GM19099 (cell line): ENCODE data around the gene TSPAN17.

ENCODE experiments used
- POLR2A ChIP-seq: IDR thresholded peaks from 3 replicates; pipeline ENCODE4 v1.6.1; 2011; ENCODE audit warnings: low read depth; ENCODE audit not compliant: insufficient read length; ENCODE audit errors: extremely low read depth

Gene TSPAN17, protein sequence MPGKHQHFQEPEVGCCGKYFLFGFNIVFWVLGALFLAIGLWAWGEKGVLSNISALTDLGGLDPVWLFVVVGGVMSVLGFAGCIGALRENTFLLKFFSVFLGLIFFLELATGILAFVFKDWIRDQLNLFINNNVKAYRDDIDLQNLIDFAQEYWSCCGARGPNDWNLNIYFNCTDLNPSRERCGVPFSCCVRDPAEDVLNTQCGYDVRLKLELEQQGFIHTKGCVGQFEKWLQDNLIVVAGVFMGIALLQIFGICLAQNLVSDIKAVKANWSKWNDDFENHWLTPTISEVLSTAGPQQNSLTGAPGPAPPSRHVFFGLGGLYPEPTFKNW

DNA sequence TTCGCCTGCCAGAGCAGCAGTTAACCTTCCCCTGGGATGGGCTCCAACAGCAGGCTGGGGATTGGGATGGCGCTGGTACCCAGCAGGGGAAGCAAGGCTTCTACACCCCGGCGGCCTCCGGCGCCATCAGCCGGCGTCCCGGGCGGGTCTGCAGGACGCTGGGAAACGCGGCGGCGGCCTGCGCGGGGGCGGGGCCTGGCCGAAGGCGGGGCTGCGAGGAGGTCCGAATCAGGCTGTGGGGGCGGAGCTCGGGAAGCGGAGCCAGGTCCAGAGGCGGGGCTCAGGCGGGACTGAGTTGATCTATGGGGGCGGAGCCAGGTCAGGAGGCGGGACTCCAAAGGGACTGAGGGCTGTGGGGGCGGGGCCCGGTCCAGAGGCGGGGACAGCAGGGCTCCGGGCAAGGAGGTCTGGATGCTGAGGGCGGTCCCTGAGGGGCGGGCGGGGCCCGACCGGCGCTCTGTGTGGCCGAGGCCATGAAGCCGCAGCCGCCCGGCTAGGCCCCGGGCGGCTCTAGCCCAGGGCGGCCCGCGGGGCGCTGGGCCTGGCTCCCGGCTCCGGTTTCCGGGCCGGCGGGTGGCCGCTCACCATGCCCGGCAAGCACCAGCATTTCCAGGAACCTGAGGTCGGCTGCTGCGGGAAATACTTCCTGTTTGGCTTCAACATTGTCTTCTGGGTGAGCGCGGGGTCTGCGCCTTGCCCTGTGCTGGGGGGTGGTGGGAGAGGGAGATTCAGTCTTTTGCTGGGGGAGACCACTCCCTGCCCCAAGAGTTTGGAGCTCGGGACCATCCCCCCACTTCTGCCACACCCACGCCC lies at the start of gene TSPAN17:
TSS of gene TSPAN17 (plus strand) at position 455 of the 813 bp plus-strand sequence. CDS start at position 587, 132 bp downstream.
- peak; percentile 96 for TF ChIP-seq POLR2A

DNA sequence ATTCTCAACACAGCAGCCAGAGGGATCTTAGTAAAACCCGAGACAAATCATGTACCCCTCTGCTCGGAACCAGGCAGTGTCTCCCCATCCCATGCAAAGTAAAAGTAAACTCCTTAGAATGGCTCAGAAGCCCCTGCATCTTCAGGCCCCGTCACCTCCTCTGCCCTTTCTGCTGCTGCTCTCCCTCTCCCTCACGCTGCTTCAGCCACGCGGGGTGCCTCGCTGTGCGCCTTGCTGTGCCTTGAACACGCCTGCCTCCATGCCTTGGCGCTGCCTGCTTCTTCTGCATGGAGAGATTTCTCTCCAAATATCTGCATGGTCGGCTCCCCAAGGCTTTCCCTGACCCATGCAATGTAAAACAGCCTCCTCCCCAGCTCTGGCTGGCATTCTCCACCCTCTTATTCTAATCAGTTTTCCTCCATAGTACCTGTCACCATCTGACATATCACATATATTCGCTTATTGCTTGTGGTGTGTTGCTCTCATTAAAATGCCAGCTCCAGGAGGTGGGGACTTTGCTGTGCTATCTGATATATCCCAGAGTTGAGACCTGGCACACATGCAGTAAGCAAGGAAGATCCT lies 45.3 kb upstream of the TSPAN17 start:
- TF ChIP-seq POLR2A: no peak

DNA sequence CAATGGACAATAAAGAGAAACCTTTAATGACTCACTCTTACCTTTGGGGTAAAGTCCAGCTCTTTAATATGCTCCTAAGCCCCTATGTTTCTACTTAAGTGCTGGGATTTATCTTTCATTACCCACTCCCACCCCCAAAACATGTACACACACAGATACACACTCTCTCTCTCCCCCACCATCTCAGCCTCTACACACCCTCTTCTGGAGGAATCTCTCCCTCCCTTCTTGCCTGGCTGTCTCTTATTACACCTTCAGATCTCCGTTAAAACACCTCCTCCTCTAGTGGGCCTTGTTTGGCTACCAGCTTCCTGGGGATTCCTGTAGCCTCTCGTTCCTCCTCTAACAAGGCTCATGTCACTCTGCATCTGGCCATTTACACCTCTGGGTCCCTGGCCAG lies 44.2 kb upstream of the TSPAN17 start:
- no peak for TF ChIP-seq POLR2A

DNA sequence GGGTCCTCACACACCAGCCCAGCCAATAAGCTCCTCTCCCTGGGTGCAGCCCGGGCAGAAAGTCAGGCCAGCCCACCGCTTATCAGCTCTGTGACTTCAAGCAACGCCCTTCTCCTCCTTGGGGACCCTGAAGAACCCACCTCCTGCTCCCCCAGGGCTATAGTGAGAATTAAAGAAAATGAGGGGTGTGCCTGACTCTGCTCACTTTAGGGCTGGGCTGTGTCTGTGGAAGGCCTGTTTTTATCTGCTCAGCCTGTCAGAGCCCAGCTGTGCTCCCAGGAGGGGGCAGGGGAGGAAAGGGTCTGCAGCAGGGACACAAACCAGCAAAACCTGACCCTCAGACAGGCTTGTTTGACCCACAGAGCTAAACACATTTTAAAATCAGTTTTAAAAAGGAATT lies 41.3 kb upstream of the TSPAN17 start:
- no peak for TF ChIP-seq POLR2A

DNA sequence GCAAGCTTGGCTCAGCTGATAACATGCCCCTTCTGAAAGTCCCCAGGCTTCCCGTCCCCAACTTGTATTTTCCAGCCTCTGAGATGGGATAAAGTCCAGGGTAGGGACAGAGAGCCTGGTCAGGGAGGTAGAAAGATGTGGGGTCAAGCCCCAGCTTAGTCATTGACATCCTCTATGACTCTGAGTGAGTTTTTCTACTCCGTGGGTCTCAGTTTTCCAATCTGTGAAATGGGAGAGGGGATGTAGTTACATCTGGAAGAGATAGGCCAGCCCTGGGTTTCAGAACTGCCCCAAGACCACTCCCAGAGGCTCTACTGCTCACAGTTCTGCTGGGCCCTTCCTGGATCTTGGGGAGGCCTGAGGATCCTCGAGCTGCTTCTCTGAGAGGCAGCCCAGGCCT lies 40.4 kb upstream of the TSPAN17 start:
- TF ChIP-seq POLR2A: no peak

DNA sequence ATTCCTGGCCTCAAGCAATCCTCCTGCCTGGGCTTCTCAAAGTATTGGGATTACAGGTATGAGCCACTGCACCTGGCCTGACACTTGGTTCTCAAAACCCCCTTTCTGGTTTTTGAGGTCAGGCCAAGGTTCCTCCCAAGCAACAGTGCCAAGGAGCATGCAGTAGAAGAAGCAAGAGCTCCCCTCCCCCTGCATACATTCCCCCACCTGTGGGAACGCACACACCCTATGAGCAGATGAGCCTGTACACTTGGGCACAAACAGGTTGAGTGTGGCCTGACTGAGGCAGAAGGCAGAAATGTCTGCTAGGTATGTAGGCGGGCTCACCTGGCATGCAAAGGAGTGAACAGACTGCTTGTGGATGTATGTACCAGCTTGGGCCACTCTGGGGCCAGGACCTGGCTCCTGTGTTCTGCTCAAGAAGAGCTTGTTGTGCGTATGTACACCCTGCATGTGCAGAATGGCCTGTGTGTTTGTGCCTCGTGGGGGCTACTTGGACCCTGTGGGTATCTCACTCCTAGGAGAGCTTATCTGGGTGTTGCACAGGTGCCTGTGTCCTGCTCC lies 39.1 kb upstream of the TSPAN17 start:
- TF ChIP-seq POLR2A: no peak

DNA sequence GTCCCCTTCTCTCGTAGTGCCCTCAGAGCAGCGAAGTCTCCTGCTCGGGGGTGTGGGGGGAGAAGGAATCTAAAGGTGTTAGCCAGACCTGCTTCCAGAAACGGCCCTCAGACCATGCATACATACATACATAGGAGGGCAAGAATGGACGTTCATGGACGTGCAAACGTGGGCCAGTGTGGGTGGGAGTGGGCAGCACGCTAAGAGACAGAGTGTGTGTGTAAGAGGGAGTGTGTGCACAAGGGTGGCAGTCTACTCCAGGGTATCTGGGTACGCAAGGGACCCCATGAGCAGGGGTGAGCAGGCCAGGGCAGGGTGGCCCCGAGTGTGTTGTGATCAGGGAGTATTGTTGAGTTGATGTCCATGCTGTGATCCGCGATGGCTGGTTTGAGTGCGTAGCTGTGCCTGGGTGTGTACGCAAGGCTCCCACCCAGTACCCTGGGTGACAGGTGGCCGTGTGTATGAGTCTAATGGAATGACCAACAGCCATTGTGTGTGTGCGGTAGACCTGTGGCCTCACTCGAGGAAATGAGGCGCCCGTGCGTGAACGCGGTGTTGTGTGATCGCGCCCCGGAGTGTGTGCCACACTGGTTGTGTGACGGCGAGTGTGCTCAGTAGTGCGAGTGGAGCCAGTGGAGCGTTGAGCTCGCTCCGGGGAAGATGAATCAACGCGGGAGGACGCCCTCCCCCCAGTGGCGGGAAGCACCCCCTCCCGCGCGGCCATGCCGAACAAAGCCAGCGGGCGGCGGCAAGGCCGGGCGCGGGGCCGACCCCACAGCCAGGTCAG lies 38.2 kb upstream of the TSPAN17 start:
- no peak for TF ChIP-seq POLR2A

DNA sequence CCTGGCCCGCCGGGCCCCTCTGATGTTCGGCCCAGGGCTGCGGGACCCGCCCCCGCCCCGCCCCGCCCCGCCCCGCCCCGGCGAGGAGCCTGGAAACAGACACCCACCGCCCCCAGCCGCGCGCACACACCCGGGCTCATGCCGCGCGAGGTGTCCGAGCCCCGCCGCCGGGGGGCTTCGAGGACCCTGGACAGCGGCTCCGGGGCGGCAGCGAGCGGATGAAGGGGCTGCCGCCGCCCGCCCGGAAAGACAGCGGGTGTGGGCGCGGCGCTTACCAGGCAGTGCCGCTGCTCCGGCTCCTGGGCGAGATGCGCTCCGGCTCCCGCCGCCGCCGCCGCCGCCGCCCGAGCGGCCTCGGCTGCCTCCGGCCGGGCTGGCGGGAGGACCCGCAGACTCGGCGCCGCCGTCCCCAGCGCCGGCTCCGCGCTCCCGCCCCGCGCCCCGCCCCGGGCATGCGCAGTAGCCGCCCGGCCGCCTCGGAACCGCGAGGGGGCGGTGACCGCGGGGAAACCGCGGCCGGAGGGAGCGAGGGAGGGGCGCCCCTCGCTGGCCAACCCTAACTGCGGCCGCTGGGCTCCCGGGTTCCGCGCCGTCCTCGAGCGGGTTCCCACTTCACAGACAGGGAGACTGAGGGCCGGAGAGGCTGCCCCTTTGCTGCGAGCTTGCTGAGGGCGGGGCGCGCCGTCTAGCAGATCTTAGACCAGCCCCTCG lies 37.4 kb upstream of the TSPAN17 start, which contains the start of gene GPRIN1:
TSS of gene GPRIN1 (minus strand) at position 433 of the 711 bp plus-strand sequence. CDS start 10,322 bp downstream, outside the sequence.
- no peak for TF ChIP-seq POLR2A

DNA sequence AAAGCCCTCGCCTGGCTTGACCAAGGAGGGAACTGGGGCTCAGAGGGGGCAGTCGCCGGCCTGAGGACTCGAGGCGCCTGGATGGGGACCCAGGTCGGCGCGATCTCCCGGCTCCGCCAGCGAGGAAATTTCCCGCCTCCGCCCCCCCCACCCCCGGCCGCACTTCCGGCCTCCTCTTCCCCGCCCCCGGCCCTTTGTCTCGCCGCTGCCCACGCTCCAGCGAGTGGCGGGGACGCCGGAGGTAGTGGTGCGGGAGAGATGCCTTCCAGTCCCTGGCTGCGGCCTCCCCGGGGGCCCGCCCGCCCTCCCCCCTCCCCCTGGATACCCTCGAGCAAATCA lies 36.9 kb upstream of the TSPAN17 start:
- no peak for TF ChIP-seq POLR2A

DNA sequence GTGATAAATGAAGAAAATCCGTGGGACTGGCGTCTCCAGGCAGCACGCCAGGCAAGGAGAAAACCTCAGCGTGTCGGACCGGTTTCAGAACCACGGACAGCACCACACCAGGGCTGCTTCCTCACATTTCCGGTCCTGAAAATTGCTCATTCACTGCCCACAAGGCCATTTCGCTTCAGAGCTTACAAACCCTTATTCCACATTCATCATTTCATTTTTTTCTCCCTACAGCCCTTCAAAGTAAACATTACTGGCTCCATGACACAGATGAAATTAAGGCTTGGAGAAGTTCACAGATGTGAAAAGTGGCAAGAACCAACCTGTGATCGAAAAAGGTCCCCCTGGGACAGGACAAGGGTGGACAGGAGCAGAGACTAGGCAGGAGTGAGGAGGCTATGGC lies 35.8 kb upstream of the TSPAN17 start:
- no peak for TF ChIP-seq POLR2A

DNA sequence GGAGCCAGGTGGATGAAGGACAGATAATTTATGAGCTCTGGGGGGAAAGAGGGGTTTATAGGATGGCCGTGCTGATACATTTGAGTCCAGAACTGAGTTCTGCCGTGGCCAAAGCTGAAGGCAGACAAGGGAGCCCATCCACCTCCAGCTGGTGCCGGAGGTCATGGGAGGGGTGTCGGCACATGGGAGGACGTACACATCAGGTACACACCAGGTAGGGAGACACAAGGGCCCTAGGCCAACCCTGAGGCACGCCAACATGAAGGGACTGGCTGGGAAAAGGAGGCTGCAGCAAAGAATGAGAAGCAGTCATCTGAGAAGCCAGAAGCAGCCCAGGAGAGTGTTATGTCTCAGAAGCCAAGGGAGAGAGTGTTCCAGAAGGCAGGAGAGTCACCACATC lies 35.3 kb upstream of the TSPAN17 start:
- TF ChIP-seq POLR2A: no peak

DNA sequence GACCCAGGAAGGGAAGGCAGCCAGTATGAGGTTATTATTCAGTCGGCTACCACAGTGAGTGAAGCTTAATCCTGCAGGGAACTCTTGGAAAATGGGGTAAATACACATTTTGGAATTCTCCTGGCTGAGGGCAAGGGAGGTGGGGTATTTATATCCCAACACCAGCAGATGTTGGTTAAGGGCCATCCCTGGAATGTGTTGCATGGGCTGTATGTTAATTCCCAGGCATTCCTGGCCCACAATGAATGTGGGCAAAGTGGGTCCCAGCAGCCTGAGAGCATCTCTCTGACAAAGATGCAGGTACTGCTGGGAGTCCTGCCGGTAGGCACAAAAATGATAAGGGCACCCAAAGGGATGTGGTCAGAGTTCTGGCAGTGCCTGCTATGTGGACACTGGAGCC lies 34.4 kb upstream of the TSPAN17 start:
- no peak for TF ChIP-seq POLR2A

DNA sequence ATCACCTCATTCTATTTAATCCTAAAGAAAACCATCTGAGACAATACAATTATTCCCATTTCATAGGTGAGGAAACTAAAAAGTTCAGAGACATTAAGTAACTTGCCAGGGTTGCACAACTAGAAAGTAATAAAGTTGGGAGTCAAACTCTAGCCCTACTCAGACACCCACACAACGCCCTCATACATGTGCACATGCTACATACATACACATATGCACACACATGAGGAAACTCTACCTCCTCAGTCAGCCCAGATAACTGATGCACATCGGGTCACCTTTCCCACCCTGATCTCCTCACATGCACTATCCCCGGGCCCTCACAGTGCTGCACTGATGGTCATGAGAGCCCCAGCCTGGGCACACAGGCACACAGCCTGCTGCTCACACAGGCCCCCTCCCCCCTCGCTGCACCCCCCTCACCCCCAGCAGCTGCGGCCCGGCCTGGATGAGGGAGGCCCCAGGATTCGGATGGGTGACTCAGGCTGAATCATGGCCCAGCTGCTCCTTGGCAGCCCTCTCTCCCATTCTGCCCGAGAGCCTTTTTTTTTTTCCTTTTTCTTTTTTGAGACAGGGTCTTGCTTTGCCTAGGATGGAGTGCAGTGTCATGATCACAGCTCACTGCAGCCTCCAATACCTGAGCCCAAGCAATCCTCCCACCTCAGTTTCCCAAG lies 32.3 kb upstream of the TSPAN17 start:
- no peak for TF ChIP-seq POLR2A

DNA sequence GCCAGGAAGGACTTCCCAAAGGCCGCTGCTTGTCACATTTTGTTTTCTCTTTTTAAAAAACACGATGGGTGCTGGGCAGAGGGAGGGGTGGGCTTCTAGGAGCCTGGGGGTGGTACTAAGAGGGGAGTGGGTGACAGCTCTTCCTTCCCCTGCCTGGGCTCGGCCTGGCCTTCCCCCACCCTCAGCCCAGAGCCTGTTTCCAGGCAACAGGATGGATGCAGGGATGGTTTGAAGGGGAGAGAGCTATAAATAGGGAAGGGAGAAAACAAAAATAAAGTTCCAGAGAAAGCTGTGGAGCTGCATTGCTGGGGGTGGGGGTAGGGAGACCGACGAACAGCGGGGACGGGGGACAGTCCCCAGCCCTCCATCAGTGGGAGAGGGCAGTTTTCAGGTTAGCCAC lies 30.8 kb upstream of the TSPAN17 start:
- TF ChIP-seq POLR2A: no peak

DNA sequence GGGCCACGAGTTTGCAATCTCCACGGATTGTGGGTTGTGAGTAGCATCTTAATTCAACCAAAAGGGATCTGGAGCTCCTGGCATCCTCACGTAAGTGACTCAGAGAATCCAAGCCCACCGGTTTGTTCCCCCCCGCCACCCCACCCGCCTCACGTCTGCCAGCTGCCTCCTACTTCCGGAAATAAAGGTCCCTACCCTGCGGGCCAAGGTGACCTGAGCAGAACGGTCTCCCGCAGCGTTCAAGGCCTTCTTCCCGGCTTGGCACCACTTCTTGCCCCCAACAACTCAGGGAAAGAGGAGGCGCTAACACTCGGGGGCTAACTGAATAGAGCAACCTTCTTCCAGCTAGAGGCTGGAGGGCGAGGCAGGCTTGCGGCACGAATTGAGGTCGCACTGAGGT lies 28.5 kb upstream of the TSPAN17 start:
- no peak for TF ChIP-seq POLR2A
